NCI-H2107 (cell line): ENCODE measurements around the gene NTNG2.
A peak's percentile ranks its signal among the peaks of the same experiment; 100 is the strongest.

Source experiments
- DNase-seq: peaks from one replicate; lab custom pipeline; 2025; lab: John Stamatoyannopoulos, UW

NTNG2 gene

GRCh38 chr9:132172185-132172584, 10.3 kb downstream of the NTNG2 start:
- no peak for DNase-seq

GRCh38 chr9:132175431-132175830, 13.6 kb downstream of the NTNG2 start:
- DNase-seq: no peak

GRCh38 chr9:132176338-132176737, 14.5 kb downstream of the NTNG2 start:
- DNase-seq: no peak

- DNase-seq: no peak
Measured at GRCh38 chr9:132181796-132182313, 20.0 kb downstream of the NTNG2 start.

- no peak for DNase-seq
Measured at GRCh38 chr9:132182314-132183091, 20.6 kb downstream of the NTNG2 start.

GRCh38 chr9:132183134-132183533, 21.3 kb downstream of the NTNG2 start:
- no peak for DNase-seq

GRCh38 chr9:132183715-132184114, 21.9 kb downstream of the NTNG2 start:
- no peak for DNase-seq

- peak; percentile 57 for DNase-seq
Measured at GRCh38 chr9:132184124-132184523, 22.3 kb downstream of the NTNG2 start.

GRCh38 chr9:132185073-132186009, 23.5 kb downstream of the NTNG2 start:
- DNase-seq: no peak

GRCh38 chr9:132187121-132187620, 25.3 kb downstream of the NTNG2 start:
- no peak for DNase-seq

- no peak for DNase-seq
Measured at GRCh38 chr9:132190966-132191365, 29.1 kb downstream of the NTNG2 start.

GRCh38 chr9:132192728-132193127, 30.9 kb downstream of the NTNG2 start:
- DNase-seq: no peak

GRCh38 chr9:132193227-132194124, 31.6 kb downstream of the NTNG2 start:
- no peak for DNase-seq

- DNase-seq: no peak
Measured at GRCh38 chr9:132194508-132194907, 32.6 kb downstream of the NTNG2 start.

- no peak for DNase-seq
Measured at GRCh38 chr9:132197315-132197714, 35.5 kb downstream of the NTNG2 start.

- no peak for DNase-seq
Measured at GRCh38 chr9:132197856-132198550, 36.1 kb downstream of the NTNG2 start.

- no peak for DNase-seq
Measured at GRCh38 chr9:132199056-132199455, 37.2 kb downstream of the NTNG2 start.

- no peak for DNase-seq
Measured at GRCh38 chr9:132200706-132201105, 38.8 kb downstream of the NTNG2 start.

- peak; percentile 86 for DNase-seq
Measured at GRCh38 chr9:132201139-132201538, 39.3 kb downstream of the NTNG2 start.

GRCh38 chr9:132201780-132202703, 40.2 kb downstream of the NTNG2 start:
- DNase-seq: peak; percentile 57
